Motor neuron (in vitro differentiated cells): Measurements from ENCODE around the gene ATG16L1. TPM values are rescaled to one million over a fixed set of nuclear protein-coding genes. Genes with fewer than 3 reads are reported as not detected.

Experiments
- ATAC-seq, 8 experiments: fragments of 200-7000 bp; cut with Tn5 transposase; replicated peaks in 6 of 8; 2 replicates each; pipeline ENCODE4 v1.8.0; 2021; ENCODE audit warnings: mild to moderate bottlenecking in 8 of 8, moderate library complexity in 8 of 8
- H3K27ac ChIP-seq, 2 donors: fragments of 250-450 bp; sonication (Bioruptor Pico); 2 replicates each; pipeline ENCODE4 v1.9.0; 2021; ENCODE audit warnings: antibody characterized with exemption in 2 of 2, mild to moderate bottlenecking in 2 of 2, moderate library complexity in 1 of 2
- H3K4me1 ChIP-seq, 2 donors: fragments of 250-450 bp; sonication (Bioruptor Pico); replicated peaks in 1 of 2; 2 replicates each; pipeline ENCODE4 v1.6.1; 2021; ENCODE audit warnings: antibody characterized with exemption in 2 of 2, mild to moderate bottlenecking in 2 of 2, moderate library complexity in 1 of 2
- H3K4me3 ChIP-seq, 5 donors: fragments of 250-450 bp; sonication (Bioruptor Pico); 2 replicates each; pipeline ENCODE4 v1.9.0; 2021; ENCODE audit warnings: antibody characterized with exemption in 5 of 5, mild to moderate bottlenecking in 5 of 5, moderate library complexity in 4 of 5
- WGBS, 10 experiments: fragments of 450-650 bp; shearing (Covaris generic); methylation state at CpG; one replicate each; pipeline ENCODE4 v1.0.0; 2022; 5-methylcytosine and 5-hydroxymethylcytosine counted together
- in situ Hi-C, 9 experiments: fragments of 400-800 bp; cut with MboI; loops; one replicate each; pipeline ENCODE4 v1.15.0; 2021; ENCODE audit warnings: low sequenced_read_pairs in 9 of 9, low pct_unique_long_range_greater_than_20kb in 2 of 9; ENCODE audit not compliant: unreplicated experiment in 9 of 9
- total RNA-seq, 8 experiments: library from RNA; unstranded; fragments of 300-600 nt; gene quantifications; 2 replicates each; pipeline versions ENCODE4 v1.2.3 to v1.2.4, GENCODE V29; 2022

Gene ATG16L1
- total RNA-seq, result 10 to 100 TPM; 18.0 to 48.0 (median 25.9) TPM

DNA sequence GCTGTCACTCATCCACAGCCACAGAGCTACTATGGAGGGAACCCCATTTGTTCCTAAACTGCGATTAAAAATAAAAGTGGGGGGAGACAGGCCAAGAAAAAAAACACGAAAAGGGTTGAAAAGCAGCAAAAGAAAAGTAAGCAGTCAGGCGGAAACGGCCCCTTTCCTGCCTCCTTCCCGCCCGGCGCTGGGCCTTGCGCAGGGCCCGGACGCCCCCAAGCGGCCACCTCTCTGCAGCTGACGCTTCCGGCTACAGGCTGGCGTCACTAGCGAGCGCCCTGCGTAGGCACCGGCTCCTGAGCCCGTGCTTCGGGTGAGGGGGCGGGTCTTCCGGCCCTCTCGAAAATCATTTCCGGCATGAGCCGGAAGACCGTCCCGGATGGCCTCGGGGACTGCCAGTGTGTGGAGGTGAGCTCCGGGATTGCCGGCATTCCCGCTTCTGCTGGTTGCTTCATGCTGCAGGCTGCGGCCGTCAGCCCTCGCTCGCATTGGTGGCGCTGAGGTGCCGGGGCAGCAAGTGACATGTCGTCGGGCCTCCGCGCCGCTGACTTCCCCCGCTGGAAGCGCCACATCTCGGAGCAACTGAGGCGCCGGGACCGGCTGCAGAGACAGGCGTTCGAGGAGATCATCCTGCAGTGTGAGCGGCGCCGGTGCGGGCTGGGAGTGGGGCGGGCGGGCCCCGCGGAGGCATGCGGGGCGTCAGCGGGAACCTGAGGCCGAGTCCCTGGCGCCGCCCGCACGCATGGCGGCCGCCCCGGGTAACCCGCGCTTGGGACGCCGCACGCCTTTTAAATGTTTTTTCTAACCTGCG, at the start of gene ATG16L1:
ATG16L1 (plus strand) TSS at position 368 of the 811 bp plus-strand sequence; CDS start at position 523, 155 bp downstream.
- in situ Hi-C loops, result loop anchor here in 7 of 9 experiments (10.0 to 25.0 kb wide), 3 partner anchors 389 to 639 kb away; partner anchors contain the start of gene SNORC (in 5 of the 7)
- 0 to 17% (median 0%) methylated on average over 2 to 28 of the region's 75 CpGs; no CpG with 5 or more reads in 2 of the 10 experiments for WGBS, 10 experiments
- Histone ChIP-seq H3K4me3 (peak within 1 kb of the TSS; percentile 77 to 95 (median 93)), H3K27ac (peak within 1 kb of the TSS; percentile 65 to 70), H3K4me1 (peaks cover 4 to 6% of the 10 kb centered on the region in 2 donors)
- ATAC-seq, result peak; percentile 95 to 99 (median 98)

DNA sequence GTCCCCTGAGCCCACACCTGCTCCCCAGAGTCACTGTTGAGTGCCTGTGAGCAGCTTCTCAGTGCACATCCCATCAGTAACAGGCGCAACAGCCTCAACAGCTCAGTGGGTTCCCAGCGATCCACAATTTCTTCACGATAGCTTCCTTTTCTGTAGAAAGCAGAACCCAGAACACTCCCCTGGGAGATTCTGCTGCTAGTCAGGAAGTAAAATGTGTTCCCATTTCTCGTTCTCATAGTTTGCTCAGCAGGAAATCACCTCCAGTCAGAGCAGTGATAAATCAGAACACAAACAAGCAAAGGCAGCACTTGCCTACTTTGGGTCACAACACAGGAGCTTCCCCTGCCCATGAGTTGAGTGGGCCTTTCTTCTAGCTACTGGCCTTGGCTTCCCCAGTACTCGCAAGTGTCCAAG, 48.9 kb upstream of the ATG16L1 start:
- no peak for ATAC-seq
- peaks cover 0 to 14% of the 10 kb centered on the region in 2 donors for H3K4me1 ChIP-seq
- in situ Hi-C loops, result no loop called here
- 0 to 95% (median 87%) methylated on average over 2 to 4 of the region's 5 CpGs; no CpG with 5 or more reads in 3 of the 10 experiments for WGBS, 10 experiments
- no peak overlapping the region for H3K27ac ChIP-seq
- no peak overlapping the region for H3K4me3 ChIP-seq

DNA sequence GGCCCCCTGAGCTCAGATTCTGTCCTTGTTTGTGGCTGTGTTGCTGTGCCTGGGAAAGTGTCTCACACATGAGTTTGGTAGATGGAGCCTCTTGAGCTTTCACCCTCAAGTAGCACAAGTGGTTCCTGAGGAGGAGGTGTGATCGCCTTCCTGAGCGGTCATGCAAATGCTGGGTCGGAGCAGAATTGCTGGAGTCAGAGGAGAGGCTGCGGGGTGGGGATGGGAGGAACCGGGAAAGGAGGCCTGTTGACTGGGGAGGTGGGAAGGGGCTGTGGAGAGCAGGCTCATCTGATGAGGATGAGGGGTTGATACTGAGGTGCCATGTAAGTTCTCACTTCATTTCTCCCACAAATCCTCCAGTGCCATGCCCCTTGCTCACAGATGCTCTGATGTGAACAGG, 48.4 kb upstream of the ATG16L1 start:
- WGBS, 10 experiments, result 80 to 95% methylated on average over 1 to 3 of the region's 5 CpGs; no CpG with 5 or more reads in 8 of the 10 experiments
- ATAC-seq, result no peak

DNA sequence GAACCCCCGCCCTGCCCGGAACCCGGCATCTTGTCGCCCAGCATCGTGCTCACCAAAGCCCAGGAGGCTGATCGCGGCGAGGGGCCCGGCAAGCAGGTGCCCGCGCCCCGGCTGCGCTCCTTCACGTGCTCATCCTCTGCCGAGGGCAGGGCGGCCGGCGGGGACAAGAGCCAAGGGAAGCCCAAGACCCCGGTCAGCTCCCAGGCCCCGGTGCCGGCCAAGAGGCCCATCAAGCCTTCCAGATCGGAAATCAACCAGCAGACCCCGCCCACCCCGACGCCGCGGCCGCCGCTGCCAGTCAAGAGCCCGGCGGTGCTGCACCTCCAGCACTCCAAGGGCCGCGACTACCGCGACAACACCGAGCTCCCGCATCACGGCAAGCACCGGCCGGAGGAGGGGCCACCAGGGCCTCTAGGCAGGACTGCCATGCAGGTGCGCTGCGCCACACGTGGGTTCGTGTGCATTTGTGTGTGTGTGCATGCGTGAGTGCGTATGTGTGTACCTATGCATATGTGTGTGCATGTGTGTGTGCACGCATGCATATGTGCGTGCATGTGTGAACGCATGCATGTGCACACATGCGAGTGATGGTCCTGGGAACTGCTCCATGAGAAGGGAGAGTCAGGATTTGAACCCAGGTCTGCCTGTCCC, 47.1 kb upstream of the ATG16L1 start:
- H3K27ac ChIP-seq, result no peak overlapping the region
- peaks cover 11 to 32% of the 10 kb centered on the region in 2 donors for H3K4me1 ChIP-seq
- no peak for ATAC-seq
- in situ Hi-C loops, result no loop called here
- WGBS, 10 experiments, result 80 to 100% (median 95%) methylated on average over 1 to 10 of the region's 50 CpGs; no CpG with 5 or more reads in 4 of the 10 experiments
- H3K4me3 ChIP-seq, result no peak overlapping the region

More for the DNA sequence above, 48.4 kb upstream of the ATG16L1 start:
- in situ Hi-C loops, result no loop called here
- Histone ChIP-seq H3K4me3 (no peak overlapping the region), H3K4me1 (peaks cover 0 to 19% of the 10 kb centered on the region in 2 donors), H3K27ac (no peak overlapping the region)

DNA sequence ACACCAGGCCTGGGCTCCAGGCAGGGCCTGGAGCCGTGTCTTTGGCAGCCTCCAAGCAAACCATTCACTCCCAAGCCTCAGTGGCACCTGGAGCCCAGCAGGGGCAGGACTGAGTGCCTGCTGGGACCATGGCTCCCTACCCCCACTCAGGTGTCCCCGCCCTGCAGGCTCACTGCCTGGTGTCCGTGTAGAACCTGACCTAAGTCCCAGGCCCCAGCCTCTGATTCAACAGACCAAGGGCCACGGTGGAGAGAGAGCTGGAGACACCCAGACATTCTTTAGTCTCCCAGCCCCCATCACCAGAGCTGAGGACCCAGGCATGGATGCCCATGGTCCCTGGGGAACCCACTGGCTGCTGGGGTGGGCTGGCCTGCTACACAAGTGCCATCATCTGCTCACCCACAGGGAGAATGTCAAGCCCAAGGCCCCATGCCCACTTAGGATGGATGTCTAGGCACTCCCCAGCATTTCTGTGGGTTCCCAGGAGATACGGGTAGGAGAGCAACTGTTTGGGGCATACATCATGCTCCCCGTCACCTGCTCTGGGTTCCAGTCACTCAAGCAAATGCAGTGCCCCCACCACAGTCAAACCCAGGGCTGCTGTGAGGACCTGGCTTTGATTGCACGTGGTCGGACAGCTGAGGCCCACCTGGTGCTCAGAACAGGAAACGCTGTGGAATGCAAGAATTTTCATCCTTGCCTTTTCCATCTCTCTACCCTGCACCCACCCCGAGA, 42.9 kb upstream of the ATG16L1 start:
- WGBS, 10 experiments, result 0 to 100% (median 80%) methylated on average over 1 to 7 of the region's 10 CpGs; no CpG with 5 or more reads in 3 of the 10 experiments
- H3K4me1 ChIP-seq, result peaks cover 17 to 26% of the 10 kb centered on the region in 2 donors
- in situ Hi-C loops, result no loop called here
- H3K27ac ChIP-seq, result peak overlapping the region in 1 of 2 donors; percentile 61
- no peak overlapping the region for H3K4me3 ChIP-seq
- ATAC-seq, result no peak

DNA sequence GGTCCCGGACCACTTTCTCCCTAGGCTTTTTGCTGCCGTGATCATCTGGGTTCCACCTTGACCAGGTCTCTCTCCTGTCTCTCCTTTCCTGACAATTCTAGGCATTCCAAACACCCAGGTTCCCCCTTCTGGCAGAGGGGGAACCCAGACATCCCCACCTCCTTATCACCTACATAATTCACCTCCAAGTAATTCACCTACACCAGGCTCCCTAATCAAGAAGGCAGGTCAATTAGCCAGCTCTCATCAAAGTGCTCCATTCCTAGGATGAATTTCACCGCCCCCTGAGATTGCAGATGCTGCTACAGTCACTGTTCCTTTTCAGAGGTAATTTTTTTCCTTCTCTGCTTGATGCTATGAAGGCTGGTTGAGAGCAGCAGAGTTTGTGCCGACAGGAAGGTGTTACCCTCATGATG, 42.3 kb upstream of the ATG16L1 start:
- peaks cover 17 to 26% of the 10 kb centered on the region in 2 donors for H3K4me1 ChIP-seq
- peak overlapping the region in 1 of 2 donors; percentile 38 for H3K27ac ChIP-seq
- no peak overlapping the region for H3K4me3 ChIP-seq
- in situ Hi-C loops, result no loop called here
- ATAC-seq, result no peak
- WGBS, 10 experiments, result 0 to 100% (median 65%) methylated on average over 1 to 2 of the region's 4 CpGs; no CpG with 5 or more reads in 2 of the 10 experiments

DNA sequence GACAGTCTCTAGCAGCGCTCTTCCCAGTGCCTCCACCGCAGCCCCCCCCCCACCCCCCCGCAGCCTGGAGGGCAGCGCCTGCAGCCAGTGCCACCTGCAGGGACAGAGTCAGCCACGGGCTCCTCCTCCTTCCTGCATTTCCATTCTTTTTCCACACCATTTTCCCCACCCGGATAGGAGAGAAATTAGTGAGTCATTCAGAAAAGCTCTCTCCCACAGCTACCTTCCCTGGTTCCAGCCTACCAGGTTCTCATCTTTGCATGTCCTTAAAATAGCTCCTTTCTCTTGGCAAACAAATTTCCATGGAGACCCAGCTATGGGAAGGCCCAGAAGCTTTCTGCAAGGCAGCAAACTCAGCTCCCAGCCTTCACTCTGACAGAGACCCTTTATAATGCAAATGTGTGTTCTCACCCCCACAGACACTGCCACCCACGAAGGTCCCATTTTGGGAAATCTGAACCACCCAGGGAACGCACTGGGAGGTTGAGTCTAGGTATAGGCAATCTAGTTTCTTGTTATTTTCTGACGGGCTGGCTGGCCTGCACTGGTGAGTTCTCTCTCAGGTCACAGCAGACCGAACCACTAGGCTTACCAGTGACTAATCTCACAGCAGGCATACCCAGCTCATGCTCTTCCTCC, 41.8 kb upstream of the ATG16L1 start:
- peak; percentile 61 to 89 (median 84) for ATAC-seq
- 0 to 20% (median 11%) methylated on average over 1 to 5 of the region's 10 CpGs; no CpG with 5 or more reads in 6 of the 10 experiments for whole genome bisulfite sequencing, 10 experiments
- Histone ChIP-seq H3K4me1 (peaks cover 17 to 26% of the 10 kb centered on the region in 2 donors), H3K27ac (no peak overlapping the region), H3K4me3 (no peak overlapping the region)
- in situ Hi-C loops, result no loop called here

DNA sequence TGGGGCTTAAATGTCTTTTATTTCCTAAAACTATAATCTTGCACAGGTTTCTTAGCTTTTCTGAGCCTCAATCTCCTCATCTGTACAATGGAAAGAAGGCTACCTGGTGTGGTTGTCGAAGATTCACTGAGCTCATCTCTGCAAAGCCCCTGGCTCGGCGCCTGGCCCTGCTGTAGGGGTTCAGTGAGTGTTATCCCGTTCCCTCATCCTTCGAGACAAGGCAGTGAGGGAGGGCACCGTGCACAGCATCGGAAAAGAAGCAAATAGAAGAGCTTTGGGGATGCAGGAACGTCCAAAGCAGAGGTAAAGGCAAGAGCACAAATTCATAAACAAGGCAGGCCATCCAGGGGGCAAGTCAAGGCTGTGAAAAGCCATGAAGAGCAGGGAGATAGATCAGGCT, 41.2 kb upstream of the ATG16L1 start:
- Histone ChIP-seq H3K4me1 (peaks cover 17 to 26% of the 10 kb centered on the region in 2 donors), H3K27ac (no peak overlapping the region), H3K4me3 (no peak overlapping the region)
- WGBS, 10 experiments, result 46 to 100% (median 72%) methylated on average over 1 to 6 of the region's 8 CpGs; no CpG with 5 or more reads in 2 of the 10 experiments
- in situ Hi-C loops, result no loop called here
- ATAC-seq, result no peak

DNA sequence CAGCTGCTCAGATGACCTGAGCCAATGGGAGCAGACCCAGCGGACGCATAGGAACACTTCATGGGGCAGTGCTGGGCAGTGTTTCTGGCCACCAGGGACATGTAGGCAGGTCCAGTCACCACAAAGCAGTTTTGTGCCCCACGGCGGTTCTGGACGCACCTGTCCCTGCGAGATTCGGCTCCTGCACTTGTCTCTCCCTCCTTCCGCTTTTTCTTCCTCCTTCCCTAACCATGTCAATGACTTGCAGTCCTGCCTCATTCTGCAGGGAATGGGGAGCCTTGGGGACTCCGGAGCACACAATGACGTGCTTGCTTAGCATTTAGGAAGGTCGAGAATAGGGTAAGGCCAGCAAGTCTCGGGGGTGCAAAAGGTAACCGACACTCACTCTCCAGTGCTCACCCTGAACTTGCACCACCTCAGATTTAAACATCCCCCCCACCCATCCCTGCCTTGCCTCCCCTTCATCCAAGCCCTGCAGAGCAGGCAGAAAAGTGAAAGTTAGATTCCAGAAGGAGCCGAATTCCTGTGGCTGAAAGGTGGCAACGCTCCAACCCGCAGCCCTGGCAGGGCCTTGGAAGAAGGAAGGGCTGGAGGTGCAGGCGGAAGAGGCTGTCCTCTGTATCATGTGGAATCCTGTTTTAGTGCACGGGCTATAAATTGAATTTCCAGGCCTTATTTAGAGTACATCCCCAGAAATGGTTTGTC, 40.5 kb upstream of the ATG16L1 start:
- Histone ChIP-seq H3K27ac (no peak overlapping the region), H3K4me1 (peaks cover 17 to 26% of the 10 kb centered on the region in 2 donors), H3K4me3 (no peak overlapping the region)
- 40 to 100% (median 81%) methylated on average over 1 to 10 of the region's 18 CpGs; no CpG with 5 or more reads in 3 of the 10 experiments for WGBS, 10 experiments
- in situ Hi-C loops, result no loop called here
- ATAC-seq, result peak in 3 of 8 experiments; percentile 69 to 84 (median 76)

DNA sequence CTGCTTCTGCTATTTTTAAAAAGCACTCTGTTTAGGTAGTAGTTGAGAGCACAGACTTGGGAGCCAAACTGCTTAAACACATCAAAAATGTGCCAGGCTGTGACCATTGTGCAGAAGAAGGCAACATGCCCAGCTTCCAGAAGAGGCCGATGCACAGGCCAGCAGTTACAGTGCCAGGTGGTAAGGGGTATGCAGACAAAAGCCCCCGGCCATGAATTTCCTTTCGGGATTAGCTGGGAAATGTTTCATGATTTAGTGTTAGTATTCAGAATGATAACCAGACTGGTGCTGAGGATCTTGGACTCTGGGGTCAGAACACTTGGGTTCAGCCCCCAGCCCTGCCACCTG, 40.0 kb upstream of the ATG16L1 start:
- no peak overlapping the region for H3K4me3 ChIP-seq
- in situ Hi-C loops, result no loop called here
- H3K27ac ChIP-seq, result no peak overlapping the region
- WGBS, 10 experiments, result 25 to 93% (median 80%) methylated on average over 2 of the region's 3 CpGs; no CpG with 5 or more reads in 6 of the 10 experiments
- H3K4me1 ChIP-seq, result peaks cover 17 to 26% of the 10 kb centered on the region in 2 donors
- no peak for ATAC-seq

DNA sequence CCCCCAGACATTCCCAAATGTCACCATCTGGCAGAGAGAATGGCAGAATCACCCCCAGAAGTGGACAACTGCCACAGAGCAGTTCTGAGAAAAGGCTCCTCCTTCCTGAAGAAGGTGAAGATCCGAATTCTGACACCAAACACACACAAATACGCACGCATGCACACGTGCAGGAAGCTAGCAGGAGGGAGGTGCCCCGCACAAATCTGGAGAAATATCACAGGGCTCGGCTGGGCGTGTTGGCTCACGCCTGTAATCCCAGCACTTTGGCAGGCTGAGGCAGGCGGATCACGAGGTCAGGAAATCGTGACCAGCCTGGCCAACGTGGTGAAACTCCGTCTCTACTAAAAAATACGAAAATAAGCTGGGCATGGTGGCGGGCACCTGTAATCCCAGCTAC, 38.5 kb upstream of the ATG16L1 start:
- Histone ChIP-seq H3K4me1 (peaks cover 17% of the 10 kb centered on the region in 2 donors), H3K27ac (no peak overlapping the region), H3K4me3 (no peak overlapping the region)
- in situ Hi-C loops, result no loop called here
- no peak for ATAC-seq
- 62 to 100% (median 97%) methylated on average over 1 to 10 of the region's 15 CpGs; no CpG with 5 or more reads in 5 of the 10 experiments for WGBS, 10 experiments

DNA sequence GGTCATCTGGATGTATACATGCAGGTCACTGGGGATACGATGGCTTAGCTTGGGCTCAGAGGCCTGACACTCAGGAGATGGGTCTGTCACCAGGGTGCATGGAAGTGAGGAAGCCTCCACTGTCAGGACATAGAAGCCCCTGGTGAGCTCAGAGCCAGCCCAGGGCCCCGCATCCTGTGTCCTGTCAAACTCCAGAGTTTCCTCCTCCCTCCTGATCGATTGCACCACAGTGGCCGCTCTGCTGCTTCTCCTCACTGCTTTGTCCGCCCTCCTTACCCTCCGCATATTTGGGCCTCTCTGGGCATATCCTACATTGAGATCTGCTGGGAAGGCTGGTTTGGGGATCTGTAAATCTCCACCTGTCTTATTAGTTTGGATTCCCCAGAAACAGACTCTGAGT, 37.5 kb upstream of the ATG16L1 start:
- H3K4me1 ChIP-seq, result peaks cover 7 to 9% of the 10 kb centered on the region in 2 donors
- H3K4me3 ChIP-seq, result no peak overlapping the region
- no peak for ATAC-seq
- no peak overlapping the region for H3K27ac ChIP-seq
- WGBS, 10 experiments, result 79 to 100% (median 89%) methylated on average over 1 to 5 of the region's 6 CpGs; no CpG with 5 or more reads in 5 of the 10 experiments
- in situ Hi-C loops, result no loop called here
